Activated naive CD8-positive, alpha-beta T cell (primary cell): Measurements from ENCODE around the gene CPNE1.
"Not testable (repeated sequence)": the region's sequence is repeated elsewhere in the genome, so short reads cannot be mapped to it uniquely, and the experiment has no call there.

Experiments
- H3K27ac Mint-ChIP-seq: one replicate; pipeline ENCODE4 v1.8.0; 2021; ENCODE audit warnings: mixed read lengths
- H3K27me3 Mint-ChIP-seq: one replicate; pipeline ENCODE4 v1.8.0; 2021; ENCODE audit warnings: mixed read lengths
- H3K36me3 Mint-ChIP-seq: one replicate; pipeline ENCODE4 v1.8.0; 2021; ENCODE audit warnings: mixed read lengths
- H3K4me1 Mint-ChIP-seq: one replicate; pipeline ENCODE4 v1.8.0; 2021; ENCODE audit warnings: low read depth, mixed read lengths
- H3K4me3 Mint-ChIP-seq: one replicate; pipeline ENCODE4 v1.8.0; 2021; ENCODE audit warnings: mild to moderate bottlenecking, mixed read lengths
- H3K9me3 Mint-ChIP-seq: one replicate; pipeline ENCODE4 v1.8.0; 2021; ENCODE audit warnings: low read depth, mixed read lengths

CPNE1 gene

DNA sequence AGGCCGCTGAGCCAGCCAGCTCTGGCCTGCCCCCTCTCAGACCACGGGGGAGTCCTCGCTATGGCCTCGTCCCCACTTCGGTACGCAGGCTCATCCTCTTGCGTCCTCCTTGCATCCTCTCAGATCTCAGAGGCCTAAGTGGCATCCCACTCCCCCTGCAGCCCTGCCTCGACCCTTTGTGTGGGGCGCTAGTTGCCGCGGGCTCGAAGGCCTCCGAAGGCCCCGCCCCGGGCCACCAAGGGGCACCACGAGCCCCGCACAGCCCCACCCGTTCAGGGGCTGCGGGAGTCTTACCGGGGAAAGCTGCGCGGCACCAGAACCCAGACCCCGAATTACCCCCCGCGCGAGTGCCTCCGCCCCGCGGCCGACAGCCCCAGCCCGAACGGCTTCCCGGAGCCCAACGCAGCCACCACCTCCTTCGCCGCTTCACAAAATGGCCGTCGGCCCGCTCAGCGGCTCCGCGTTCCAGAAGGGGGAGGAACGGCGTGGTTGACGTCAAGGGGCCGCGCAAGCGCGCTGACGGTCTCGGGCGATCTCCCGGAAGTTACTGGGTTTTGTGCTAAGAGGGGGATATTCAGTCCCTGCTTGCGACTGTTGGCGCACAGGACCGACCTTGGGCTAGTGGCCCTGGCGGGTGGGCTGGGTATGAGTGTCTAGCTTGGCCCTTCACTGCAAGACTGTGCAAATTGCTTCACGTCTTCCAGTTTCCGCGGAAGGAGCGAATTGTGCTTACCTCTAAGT is at the start of gene CPNE1, which contains the start of gene RBM12:
Gene CPNE1 (minus strand): TSS at position 435 of the 741 bp plus-strand sequence. CDS start 31,977 bp downstream, outside the sequence.
Gene RBM12 (minus strand): TSS at position 435 of the 741 bp plus-strand sequence. CDS start 9,578 bp downstream, outside the sequence.
- peaks cover 13% of the 10 kb centered on the region for H3K36me3 Mint-ChIP-seq
- H3K9me3 Mint-ChIP-seq: no peaks in the 10 kb centered on the region
- H3K4me1 Mint-ChIP-seq: peaks cover 39% of the 10 kb centered on the region
- H3K27ac Mint-ChIP-seq: peak within 1 kb of the TSS; percentile 100
- peak within 1 kb of the TSS; percentile 96 for H3K4me3 Mint-ChIP-seq
- H3K27me3 Mint-ChIP-seq: no peaks in the 10 kb centered on the region

DNA sequence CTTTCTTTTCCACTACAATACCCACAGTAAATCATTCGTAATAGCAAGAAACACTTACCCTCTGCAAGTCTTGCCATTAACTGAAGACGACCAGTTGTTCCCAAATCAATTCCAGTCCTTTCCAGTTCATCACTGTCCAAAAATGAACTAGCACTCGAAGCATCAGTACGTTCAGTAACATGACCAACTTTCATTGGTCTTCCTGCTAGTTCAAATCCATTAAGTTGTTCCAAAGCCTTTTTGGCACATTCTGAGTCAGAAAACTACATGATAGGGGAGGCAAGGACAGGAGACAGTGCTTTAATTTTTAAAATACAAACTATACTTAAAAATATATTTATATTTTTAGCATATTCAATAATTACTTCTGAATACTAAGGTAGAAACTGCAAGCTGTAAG is 49.4 kb upstream of the CPNE1 start:
- Mint-ChIP-seq H3K27ac (no peak overlapping the region), H3K36me3 (peaks cover 2% of the 10 kb centered on the region), H3K4me1 (peaks cover 64% of the 10 kb centered on the region), H3K4me3 (no peak overlapping the region), H3K9me3 (no peaks in the 10 kb centered on the region), H3K27me3 (no peaks in the 10 kb centered on the region)

DNA sequence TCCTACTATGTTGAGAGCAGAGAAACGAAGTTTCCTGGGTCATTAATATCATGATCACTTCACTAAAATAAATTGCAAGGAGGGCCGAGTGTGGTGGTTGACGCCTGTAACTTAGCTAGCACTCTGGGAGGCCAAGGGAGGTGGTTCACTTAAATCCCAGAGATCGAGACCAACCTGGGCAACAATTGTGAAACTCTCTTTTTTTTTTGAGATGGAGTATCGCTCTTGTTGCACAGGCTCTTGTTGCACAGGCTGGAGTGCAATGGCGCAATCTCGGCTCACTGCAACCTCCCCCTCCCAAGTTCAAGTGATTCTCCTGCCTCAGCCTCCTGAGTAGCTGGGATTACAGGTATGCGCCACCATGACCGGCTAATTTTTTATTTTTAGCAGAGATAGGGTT is 48.4 kb upstream of the CPNE1 start:
- H3K9me3 Mint-ChIP-seq, H3K36me3 Mint-ChIP-seq, H3K27me3 Mint-ChIP-seq: not testable (repeated sequence)
- Mint-ChIP-seq H3K4me1 (peaks cover 70% of the 10 kb centered on the region), H3K4me3 (peak overlapping the region; percentile 40), H3K27ac (peak overlapping the region; percentile 41)

DNA sequence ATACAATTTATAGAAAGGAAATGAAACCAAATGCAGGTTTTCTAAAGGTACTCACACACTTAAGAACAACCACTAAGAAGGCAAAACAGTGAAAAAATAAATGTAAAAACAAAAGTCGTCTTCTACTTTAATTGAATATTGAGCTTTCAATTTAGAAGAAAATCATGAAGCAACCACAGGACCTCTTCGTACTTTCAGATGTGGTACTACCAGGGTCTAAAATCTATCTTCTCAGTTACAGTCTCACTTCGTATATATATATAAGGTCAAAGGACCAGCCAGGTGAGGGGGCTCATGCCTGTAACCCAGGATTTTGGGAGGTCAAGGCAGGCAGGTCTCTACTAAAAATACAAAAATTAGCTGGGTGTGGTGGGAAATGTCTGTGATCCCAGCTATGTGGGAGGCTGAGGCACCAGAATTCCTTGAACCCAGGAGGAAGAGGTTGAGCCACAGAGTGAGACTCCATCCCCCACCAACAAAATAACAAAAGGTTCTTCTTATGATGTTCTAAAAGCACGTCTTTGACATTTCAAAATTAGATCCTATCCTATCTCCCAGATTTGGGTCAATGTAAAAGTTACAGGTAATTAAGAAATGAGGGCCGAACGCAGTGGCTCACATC is 47.0 kb upstream of the CPNE1 start:
- no peaks in the 10 kb centered on the region for H3K27me3 Mint-ChIP-seq
- H3K9me3 Mint-ChIP-seq: no peaks in the 10 kb centered on the region
- peaks cover 2% of the 10 kb centered on the region for H3K36me3 Mint-ChIP-seq
- peaks cover 63% of the 10 kb centered on the region for H3K4me1 Mint-ChIP-seq
- H3K4me3 Mint-ChIP-seq: peak overlapping the region; percentile 68
- H3K27ac Mint-ChIP-seq: peak overlapping the region; percentile 79

DNA sequence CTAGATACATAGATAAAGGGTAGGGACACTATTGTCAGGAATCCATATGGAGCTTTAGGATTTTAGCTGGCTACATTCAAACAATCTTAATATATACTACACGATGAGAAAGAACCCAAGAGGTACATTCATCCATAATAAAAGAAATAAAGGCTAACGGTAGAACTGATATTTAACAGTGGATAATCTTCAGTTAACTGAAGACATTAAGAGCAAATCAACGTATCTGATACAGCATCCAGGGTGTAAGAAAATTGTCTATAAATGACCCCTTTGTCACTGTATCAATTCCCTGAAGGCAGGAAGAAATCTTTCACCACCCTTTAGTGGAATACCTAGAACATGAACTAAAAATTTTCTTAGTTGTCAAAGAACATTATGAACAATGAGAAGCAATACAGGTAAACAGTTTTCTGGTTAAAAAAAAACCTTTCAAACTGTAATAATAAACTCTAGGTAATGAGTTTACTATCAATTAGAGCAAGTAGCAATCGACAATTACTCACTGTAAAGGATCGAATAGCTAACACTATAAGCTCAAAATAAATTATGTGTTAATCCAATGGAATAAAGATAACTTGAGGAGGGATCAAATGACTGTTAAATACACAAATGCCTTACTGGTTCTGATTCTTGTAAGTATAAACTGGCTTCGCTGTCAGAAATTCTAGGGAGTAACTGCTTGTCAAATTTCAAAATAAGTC is 46.3 kb upstream of the CPNE1 start:
- H3K4me3 Mint-ChIP-seq: peak overlapping the region; percentile 68
- H3K9me3 Mint-ChIP-seq: no peaks in the 10 kb centered on the region
- H3K27ac Mint-ChIP-seq: peak overlapping the region; percentile 79
- H3K36me3 Mint-ChIP-seq: peaks cover 2% of the 10 kb centered on the region
- H3K27me3 Mint-ChIP-seq: no peaks in the 10 kb centered on the region
- peaks cover 61% of the 10 kb centered on the region for H3K4me1 Mint-ChIP-seq

DNA sequence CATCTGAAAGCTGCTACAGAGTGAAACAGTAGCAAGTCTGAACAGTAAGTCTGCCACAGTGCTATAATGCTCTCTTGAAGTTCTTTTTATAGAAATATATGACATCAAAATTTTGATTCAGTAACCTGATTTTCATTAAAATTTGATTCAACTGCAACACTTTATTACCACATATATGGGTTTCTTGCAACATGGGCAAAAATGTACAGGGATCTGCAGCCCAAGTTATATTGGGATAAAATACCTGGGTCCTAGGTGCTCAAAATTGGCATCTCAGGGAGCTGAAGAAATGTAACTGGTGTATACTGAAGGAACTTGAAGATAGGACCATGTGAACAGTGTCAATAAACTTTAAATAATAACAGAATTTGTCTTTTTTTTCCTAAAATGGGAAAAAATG is 45.3 kb upstream of the CPNE1 start:
- peaks cover 4% of the 10 kb centered on the region for H3K36me3 Mint-ChIP-seq
- H3K9me3 Mint-ChIP-seq: no peaks in the 10 kb centered on the region
- H3K27ac Mint-ChIP-seq: peak overlapping the region; percentile 79
- H3K4me3 Mint-ChIP-seq: peak overlapping the region; percentile 13
- H3K4me1 Mint-ChIP-seq: peaks cover 53% of the 10 kb centered on the region
- no peaks in the 10 kb centered on the region for H3K27me3 Mint-ChIP-seq

DNA sequence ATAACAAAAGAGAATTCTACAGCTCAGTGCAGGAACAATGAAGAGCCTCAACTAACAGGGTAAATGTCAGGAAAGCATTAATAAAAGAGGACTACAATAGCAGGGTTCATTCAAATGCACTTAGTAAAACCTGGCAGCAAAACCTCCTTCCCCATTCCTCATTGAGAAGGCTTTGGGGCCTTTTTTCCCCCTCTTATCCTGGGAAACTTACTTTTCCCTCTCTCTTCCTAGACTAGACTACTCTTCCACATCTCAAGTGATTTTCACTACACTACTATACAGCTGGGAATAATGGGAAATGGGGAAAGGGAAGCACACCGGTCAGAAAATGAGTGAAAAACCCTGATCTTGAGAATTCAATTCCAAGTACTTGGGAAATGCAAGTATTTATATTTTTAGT is 44.6 kb upstream of the CPNE1 start:
- Mint-ChIP-seq H3K9me3 (no peaks in the 10 kb centered on the region), H3K27ac (peak overlapping the region; percentile 68), H3K4me1 (peaks cover 53% of the 10 kb centered on the region), H3K36me3 (peaks cover 6% of the 10 kb centered on the region), H3K27me3 (no peaks in the 10 kb centered on the region), H3K4me3 (no peak overlapping the region)

DNA sequence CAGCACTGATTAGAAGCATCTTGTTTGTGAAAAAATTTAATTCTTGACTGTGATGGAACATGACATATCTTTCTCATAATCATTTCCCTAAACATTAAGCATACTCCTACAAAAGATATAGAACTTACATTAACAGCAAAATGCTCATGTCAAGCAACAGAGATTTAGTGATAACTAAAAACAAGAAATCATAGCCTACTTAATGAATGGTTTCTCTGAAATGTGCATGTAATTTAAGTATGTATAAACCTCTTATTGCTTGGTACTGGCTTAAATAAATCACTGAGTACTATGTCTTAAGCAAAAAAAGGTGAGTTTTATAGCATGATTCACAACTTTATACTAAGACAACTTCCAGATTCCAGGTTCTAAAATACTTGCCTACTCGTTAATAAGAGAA is 43.8 kb upstream of the CPNE1 start:
- Mint-ChIP-seq H3K4me3 (no peak overlapping the region), H3K4me1 (peaks cover 47% of the 10 kb centered on the region), H3K9me3 (no peaks in the 10 kb centered on the region), H3K27me3 (no peaks in the 10 kb centered on the region), H3K36me3 (peaks cover 4% of the 10 kb centered on the region), H3K27ac (no peak overlapping the region)

DNA sequence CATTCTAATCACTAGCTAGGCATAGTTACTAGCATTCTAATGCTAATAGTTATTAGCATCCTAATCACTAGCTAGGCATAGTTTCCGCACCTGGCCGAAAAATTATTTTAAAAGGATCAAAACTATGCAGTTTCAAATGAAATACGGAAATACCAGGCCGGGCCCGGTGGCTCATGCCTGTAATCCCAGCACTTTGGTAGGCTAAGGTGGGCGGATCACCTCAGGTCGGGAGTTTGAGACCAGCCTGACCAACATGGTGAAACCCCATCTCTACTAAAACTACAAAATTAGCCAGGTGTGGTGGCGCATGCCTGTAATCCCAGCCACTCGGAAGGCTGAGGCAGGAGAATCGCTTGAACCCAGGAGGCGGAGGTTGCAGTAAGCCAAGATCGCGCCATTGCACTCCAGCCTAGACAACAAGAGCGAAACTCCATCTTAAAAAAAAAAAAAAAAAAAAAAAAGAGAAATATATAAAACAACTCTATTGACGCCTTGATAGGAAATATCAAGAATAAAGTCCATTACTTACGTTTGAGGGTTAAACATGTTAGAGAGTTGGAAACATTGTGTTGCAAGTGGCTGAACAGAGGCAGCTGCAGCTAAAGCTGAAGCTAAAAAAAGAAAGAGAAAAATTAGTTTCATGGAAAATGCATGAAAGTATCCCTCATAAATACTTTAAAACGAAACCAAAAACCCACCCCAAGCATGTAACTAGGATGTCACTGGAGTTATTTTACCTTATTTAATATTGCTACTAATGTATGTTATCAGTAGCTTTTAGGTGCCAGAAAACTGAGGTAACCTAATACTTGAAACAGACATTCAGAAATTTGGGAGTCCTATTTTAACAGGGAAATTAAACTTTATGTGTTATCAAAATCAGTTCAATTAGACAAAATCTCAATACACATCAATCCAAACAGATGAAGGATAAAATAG is 42.2 kb upstream of the CPNE1 start:
- not testable (repeated sequence) for H3K9me3 Mint-ChIP-seq, H3K27ac Mint-ChIP-seq, H3K36me3 Mint-ChIP-seq, H3K27me3 Mint-ChIP-seq, H3K4me3 Mint-ChIP-seq
- peaks cover 43% of the 10 kb centered on the region for H3K4me1 Mint-ChIP-seq

DNA sequence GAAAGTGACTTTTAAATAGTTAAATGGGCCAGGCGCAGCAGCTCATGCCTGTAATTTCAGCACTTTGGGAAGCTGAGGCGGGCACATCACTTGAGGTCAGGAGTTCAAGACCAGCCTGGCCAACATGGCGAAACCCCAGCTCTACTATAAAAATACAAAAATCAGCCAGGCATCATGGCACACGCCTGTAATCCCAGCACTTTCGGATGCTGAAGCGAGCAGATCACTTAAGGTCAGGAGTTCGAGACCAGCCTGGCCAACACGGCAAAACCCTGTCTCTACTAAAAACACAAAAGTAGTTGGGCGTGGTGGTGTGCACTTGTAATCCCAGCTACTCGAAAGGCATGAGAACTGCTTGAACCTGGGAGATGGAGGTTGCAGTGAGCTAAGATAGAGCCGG is 41.2 kb upstream of the CPNE1 start:
- H3K9me3 Mint-ChIP-seq, H3K4me3 Mint-ChIP-seq, H3K36me3 Mint-ChIP-seq, H3K27me3 Mint-ChIP-seq: not testable (repeated sequence)
- Mint-ChIP-seq H3K27ac (peak overlapping the region; percentile 58), H3K4me1 (peaks cover 35% of the 10 kb centered on the region)

DNA sequence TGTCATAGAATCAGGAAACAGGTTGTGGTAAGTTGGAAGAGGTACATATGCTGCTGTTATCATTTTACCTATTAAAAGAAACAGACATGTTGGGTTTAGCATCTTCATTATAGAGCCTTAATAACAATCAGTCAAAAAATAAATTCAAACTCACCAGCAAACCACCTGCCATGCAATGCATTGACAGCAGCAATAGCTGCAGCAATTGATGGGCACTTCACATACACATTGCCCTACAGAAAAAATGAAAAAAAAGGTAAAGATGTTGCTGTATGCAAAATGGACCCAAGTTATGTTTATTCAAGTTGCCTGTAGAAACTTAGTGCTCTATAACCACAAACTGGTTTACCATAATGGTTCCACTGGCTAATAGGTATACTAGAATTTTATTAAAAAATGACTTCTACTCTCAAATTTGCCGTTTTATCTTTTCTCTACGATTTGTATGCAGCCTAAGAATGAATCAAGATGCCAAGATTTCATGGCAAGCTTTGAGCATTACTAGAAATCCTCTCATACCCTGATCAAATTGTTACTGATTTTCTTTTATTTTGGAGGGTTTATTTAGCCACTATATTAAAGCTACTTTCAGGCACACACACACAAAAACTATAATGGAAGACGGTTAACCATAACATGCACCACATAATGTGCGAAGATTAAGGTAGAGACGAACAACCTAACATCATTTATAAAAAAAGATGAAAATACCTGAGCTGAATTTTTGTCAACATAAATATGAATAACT is 40.0 kb upstream of the CPNE1 start:
- Mint-ChIP-seq H3K36me3 (peaks cover 7% of the 10 kb centered on the region), H3K4me3 (no peak overlapping the region), H3K27me3 (no peaks in the 10 kb centered on the region), H3K9me3 (no peaks in the 10 kb centered on the region), H3K4me1 (peaks cover 35% of the 10 kb centered on the region), H3K27ac (peak overlapping the region; percentile 64)

DNA sequence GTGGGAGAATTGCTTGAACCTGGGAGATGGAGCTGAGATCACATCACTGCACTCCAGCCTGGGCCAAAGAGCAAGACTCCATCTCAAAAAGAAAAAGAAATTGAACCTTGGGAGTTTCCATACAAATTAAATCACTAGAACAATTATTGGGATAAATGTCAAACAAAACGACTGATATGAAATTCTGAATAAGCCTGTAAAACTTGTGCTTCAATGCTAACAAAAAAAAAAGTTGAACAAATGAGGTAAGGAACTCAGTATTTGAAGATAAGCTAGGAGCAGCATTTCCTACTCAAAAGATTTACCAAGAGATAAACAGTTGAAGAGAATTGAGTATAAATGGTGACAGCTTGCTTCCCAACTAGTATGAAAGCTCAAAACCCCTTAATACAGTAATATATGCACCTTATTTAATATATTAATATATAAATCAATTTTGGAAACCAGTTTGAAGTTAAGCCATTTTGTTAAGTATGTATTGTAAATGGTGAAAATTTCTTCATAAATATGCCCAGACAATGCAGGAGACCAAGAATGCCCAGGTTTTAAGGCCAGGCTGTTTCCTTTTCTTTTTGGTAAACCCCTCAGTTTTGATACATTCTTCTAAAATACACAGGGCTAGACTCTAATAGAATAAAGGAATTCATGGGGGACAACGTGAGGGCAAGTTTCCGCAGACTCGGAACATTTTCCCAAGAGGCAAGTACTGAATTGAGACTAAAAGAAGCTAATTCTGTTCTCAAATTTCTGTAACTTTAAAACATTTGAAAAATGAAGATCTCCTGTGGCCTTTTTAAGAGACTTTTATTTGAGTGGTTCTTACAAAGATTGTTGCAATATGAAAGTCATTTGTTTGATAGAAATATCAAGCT is 38.4 kb upstream of the CPNE1 start:
- Mint-ChIP-seq H3K9me3 (no peaks in the 10 kb centered on the region), H3K27me3 (no peaks in the 10 kb centered on the region), H3K27ac (peak overlapping the region; percentile 82), H3K4me3 (no peak overlapping the region), H3K4me1 (peaks cover 28% of the 10 kb centered on the region), H3K36me3 (peaks cover 7% of the 10 kb centered on the region)

DNA sequence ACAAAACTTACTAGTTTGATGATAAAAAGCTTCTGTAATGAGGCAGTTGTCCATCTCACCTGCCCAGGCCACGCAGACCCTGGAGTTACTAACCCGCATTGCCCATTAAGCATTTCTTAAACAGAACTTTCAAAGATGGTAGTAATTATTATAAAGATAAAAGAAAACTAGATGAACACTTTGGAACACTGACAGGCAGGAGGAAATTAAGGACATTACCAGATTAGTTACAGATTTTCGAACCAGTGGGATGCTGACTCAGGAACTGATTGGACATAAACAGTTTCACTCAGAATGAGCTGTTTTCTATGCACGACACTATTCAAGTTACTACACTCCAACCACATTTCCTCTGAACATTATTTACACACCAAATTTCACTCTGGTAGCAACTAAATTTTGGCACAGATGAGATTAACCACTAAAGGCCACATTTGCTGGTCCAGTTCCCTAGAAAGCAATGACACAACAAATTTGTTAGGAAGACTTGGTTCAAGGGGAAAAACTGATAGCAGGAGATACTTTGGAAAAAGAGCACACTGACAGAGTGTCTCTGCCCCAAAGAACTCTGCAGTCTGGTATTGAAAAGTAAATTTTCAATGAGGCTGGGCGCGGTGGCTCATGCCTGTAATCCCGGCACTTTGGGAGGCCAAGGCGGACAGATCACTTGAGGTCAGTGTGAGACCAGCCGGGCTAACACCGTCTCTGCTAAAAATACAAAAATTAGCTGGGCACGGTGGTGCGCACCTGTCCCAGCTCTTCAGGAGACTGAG is 37.5 kb upstream of the CPNE1 start:
- H3K27me3 Mint-ChIP-seq: no peaks in the 10 kb centered on the region
- peak overlapping the region; percentile 81 for H3K27ac Mint-ChIP-seq
- peaks cover 7% of the 10 kb centered on the region for H3K36me3 Mint-ChIP-seq
- peaks cover 36% of the 10 kb centered on the region for H3K4me1 Mint-ChIP-seq
- H3K9me3 Mint-ChIP-seq: no peaks in the 10 kb centered on the region
- H3K4me3 Mint-ChIP-seq: no peak overlapping the region
